DOHH2 (cell line): ENCODE data around the gene CCND3.

ENCODE experiments used
- H3F3A ChIP-seq: fragments of 200-600 bp; sonication (generic), shearing (Covaris generic); 2 replicates; pipeline ENCODE4 v1.6.0; 2016; ENCODE audit warnings: antibody characterized with exemption, mild to moderate bottlenecking; ENCODE audit not compliant: control insufficient read depth, insufficient read depth
- H3K27ac ChIP-seq: fragments of 200-600 bp; sonication (generic); 2 replicates; pipeline ENCODE4 v1.5.1; 2014; ENCODE audit warnings: low read depth, mild to moderate bottlenecking, low read length, moderate library complexity
- H3K27me3 ChIP-seq: fragments of 200-600 bp; sonication (generic); 2 replicates; pipeline ENCODE4 v1.6.1; 2014; ENCODE audit warnings: mild to moderate bottlenecking, low read length, mixed read lengths; ENCODE audit not compliant: control insufficient read depth
- H3K36me3 ChIP-seq: fragments of 200-600 bp; sonication (generic); 2 replicates; pipeline ENCODE4 v1.6.1; 2014; ENCODE audit warnings: mild to moderate bottlenecking, low read length, moderate library complexity, mixed read lengths; ENCODE audit not compliant: control insufficient read depth
- H3K4me1 ChIP-seq: fragments of 200-600 bp; sonication (generic); 2 replicates; pipeline ENCODE4 v1.6.1; 2014; ENCODE audit warnings: mild to moderate bottlenecking, low read length, mixed read lengths; ENCODE audit not compliant: control insufficient read depth
- H3K4me2 ChIP-seq: fragments of 200-600 bp; sonication (generic); 2 replicates; pipeline ENCODE4 v1.6.0; 2014; ENCODE audit warnings: mild to moderate bottlenecking, low read length, moderate library complexity
- H3K4me3 ChIP-seq: fragments of 200-600 bp; sonication (generic); 2 replicates; pipeline ENCODE4 v1.5.1; 2014; ENCODE audit warnings: mild to moderate bottlenecking, low read length, mixed read lengths
- H3K79me2 ChIP-seq: fragments of 200-600 bp; sonication (generic); 2 replicates; pipeline ENCODE4 v1.6.1; 2014; ENCODE audit warnings: mild to moderate bottlenecking, low read length, mixed read lengths; ENCODE audit not compliant: control insufficient read depth
- H3K9me2 ChIP-seq: fragments of 200-600 bp; sonication (generic); replicated peaks from 2 replicates; pipeline ENCODE4 v1.6.1; 2014; ENCODE audit warnings: mild to moderate bottlenecking, low read length, mixed read lengths; ENCODE audit not compliant: control insufficient read depth
- H3K9me3 ChIP-seq: fragments of 200-600 bp; sonication (generic); 2 replicates; pipeline ENCODE4 v1.6.1; 2014; ENCODE audit warnings: antibody characterized with exemption, low read length, mixed read lengths; ENCODE audit not compliant: control insufficient read depth, insufficient read depth
- H4K20me1 ChIP-seq: fragments of 200-600 bp; sonication (generic); 2 replicates; pipeline ENCODE4 v1.6.0; 2014; ENCODE audit warnings: low read depth, mild to moderate bottlenecking, antibody characterized with exemption, low read length, moderate library complexity; ENCODE audit not compliant: control insufficient read depth, insufficient read depth
- EZH2phosphoT487 ChIP-seq: fragments of 200-600 bp; sonication (generic); IDR thresholded peaks from 2 replicates; pipeline ENCODE4 v1.6.1; 2017; ENCODE audit warnings: borderline replicate concordance, mild to moderate bottlenecking, antibody characterized with exemption, low read length, moderate library complexity, mixed read lengths
- TF ChIP-seq, protein P1 (sequence below): fragments of 200-600 bp; sonication (generic); IDR thresholded peaks from one replicate; pipeline ENCODE4 v1.5.1; 2014; ENCODE audit warnings: antibody characterized with exemption, mild to moderate bottlenecking, low read depth, low read length; ENCODE audit not compliant: poor library complexity, severe bottlenecking

Gene CCND3

DNA sequence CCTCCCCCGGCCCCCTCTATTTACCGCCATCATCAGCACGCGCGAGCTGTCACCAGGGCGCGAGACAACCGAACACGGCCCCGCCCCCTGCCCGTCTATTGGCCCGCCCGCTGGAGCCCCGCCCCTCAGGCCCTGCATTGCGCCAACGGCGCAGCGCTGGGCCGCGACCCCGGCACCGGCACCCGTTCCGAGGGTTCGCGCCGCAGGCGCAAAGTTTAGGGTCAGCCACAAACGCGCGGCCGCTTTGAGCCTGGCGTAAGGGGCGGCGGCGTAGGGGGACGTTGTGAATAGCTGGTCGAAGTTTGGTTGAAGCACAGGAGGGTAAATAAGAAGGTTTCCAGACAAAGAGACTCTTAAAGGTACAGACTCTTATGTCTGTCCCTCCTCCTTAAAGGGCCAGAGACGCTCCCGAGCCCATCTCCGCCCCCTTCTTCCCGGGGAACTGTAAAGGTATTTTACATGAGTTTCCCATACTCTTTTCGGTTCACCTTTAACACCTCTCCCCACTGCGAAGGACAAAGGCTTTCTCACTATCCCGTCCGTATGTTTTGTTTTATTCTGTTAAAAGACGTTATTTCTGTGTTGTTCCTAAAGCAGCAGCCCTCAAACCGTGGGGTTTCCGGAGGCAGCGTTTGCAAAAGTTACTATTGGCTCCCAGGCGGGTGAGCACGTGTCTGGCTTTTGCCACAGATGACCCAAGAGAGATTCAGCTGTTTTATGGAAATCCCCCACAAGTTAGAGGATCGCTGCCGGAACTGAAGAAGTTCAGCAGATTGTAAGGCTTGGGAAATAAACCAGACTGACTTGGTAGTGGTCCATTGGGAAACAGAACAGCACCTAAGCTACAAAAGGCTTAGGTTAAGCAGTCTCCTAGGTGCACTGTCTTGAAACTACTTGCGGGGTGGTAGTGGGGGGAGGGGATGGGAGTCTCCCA lies 46.0 kb downstream of the CCND3 start, which contains the start of gene USP49:
TSS of gene USP49 (minus strand) at position 76 of the 934 bp plus-strand sequence. CDS start 88,392 bp downstream, outside the sequence.
- Histone ChIP-seq H3K9me2 (no peaks in the 10 kb centered on the region), H3K27ac (peak within 1 kb of the TSS; percentile 83), H3K4me3 (peak within 1 kb of the TSS; percentile 93), H3F3A (peaks cover 3% of the 10 kb centered on the region; the same call in 1 of the 2 replicates), H3K36me3 (peaks cover 3% of the 10 kb centered on the region), H3K4me2 (peak within 1 kb of the TSS; percentile 99), H3K4me1 (peaks cover 31% of the 10 kb centered on the region), H4K20me1 (no peaks in the 10 kb centered on the region), H3K79me2 (peaks cover 34% of the 10 kb centered on the region), H3K9me3 (no peaks in the 10 kb centered on the region), H3K27me3 (no peaks in the 10 kb centered on the region)
- TF ChIP-seq EZH2phosphoT487: no peak
- TF ChIP-seq, protein P1, sequence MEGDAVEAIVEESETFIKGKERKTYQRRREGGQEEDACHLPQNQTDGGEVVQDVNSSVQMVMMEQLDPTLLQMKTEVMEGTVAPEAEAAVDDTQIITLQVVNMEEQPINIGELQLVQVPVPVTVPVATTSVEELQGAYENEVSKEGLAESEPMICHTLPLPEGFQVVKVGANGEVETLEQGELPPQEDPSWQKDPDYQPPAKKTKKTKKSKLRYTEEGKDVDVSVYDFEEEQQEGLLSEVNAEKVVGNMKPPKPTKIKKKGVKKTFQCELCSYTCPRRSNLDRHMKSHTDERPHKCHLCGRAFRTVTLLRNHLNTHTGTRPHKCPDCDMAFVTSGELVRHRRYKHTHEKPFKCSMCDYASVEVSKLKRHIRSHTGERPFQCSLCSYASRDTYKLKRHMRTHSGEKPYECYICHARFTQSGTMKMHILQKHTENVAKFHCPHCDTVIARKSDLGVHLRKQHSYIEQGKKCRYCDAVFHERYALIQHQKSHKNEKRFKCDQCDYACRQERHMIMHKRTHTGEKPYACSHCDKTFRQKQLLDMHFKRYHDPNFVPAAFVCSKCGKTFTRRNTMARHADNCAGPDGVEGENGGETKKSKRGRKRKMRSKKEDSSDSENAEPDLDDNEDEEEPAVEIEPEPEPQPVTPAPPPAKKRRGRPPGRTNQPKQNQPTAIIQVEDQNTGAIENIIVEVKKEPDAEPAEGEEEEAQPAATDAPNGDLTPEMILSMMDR: no peak

DNA sequence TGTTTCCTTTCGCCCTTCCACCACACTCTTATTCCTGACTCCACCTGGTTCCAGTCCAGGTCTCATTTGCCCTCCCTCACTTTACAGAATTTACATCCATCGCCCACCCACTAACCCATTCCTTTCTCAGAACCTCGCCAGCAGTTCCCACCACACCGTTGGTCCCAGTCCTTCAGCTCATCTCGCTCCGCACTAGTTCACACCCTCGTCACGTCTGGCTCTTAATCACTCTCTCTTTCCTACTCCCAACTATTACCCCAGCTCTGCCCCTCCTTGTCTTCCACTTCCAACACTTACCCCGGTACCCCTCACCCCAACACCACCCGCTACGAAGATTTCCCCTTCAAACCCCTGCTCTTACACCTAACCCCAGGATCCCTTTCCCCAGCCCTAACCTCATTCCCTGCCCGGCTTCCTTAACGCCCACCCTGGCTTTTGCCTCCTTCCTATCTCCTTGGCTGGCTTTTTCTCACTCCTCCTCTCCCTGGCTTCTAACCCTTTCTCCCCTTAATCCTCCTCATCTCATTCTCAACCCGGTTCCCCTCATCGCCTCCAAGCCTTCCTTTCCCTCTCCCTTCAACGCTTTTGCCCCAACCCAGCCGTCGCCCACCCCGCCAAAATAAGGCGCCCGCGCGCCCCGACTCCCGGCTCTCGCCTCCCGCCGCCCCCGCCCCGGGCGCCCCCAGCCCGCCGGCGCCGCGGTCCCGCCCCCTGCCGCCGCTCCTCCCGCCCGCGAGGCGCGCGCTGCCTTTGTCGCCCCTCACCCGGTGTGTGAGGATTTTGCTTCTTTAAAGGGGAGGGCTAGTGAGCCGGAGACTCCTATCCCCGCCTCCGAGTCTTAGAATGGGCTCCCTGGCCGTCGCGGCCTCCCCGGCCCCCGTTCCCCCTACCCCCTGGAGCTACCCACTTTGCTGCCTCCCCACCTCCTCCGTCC lies 47.0 kb downstream of the CCND3 start:
- Histone ChIP-seq H4K20me1 (no peaks in the 10 kb centered on the region), H3K4me3 (peak overlapping the region; percentile 93), H3F3A (peaks cover 3% of the 10 kb centered on the region; the same call in 1 of the 2 replicates), H3K27me3 (no peaks in the 10 kb centered on the region), H3K9me3 (no peaks in the 10 kb centered on the region), H3K4me1 (peaks cover 31% of the 10 kb centered on the region), H3K9me2 (no peaks in the 10 kb centered on the region), H3K79me2 (peaks cover 34% of the 10 kb centered on the region), H3K4me2 (peak overlapping the region; percentile 99), H3K27ac (no peak overlapping the region), H3K36me3 (no peaks in the 10 kb centered on the region)
- no peak for TF ChIP-seq EZH2phosphoT487
- TF ChIP-seq, protein P1: no peak

DNA sequence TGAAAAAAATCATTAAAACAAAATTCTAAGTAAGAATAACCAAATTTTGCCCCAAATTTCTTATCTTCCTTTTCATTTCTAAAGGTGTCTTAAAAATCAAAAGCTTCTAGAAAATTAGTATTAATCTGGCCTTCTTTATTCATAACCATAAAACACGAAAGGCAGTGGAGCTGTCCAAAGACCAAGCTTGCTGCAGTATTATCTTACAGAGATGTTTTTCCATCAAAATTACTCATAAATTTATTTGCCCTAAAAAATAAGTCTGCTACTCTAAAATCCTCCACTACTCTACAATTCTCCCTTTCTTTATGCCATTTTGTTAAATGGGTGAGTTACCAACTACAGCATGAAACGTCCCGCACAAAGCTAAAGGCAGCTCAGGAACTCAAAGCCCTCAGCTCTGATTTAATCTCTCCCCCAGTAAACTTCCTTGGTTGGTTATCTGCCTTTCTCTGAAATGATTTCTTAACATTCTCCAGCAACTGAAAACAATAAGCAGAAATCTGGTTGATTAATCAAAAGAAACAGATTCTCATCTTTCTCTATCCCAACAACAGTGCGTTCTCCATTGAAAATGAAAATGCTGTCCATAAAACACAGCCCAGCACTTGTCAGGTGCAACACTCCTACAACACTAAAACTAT lies 48.6 kb downstream of the CCND3 start:
- Histone ChIP-seq H3K4me3 (no peak overlapping the region; the same call in 1 of the 2 replicates), H3K27me3 (no peaks in the 10 kb centered on the region), H3K9me2 (no peaks in the 10 kb centered on the region), H3K36me3 (peaks cover 3% of the 10 kb centered on the region; the same call in 1 of the 2 replicates), H3K4me2 (peak overlapping the region; percentile 96), H3K9me3 (no peaks in the 10 kb centered on the region), H3K79me2 (peaks cover 39% of the 10 kb centered on the region), H3K27ac (no peak overlapping the region), H3K4me1 (peaks cover 31% of the 10 kb centered on the region), H3F3A (peaks cover 3% of the 10 kb centered on the region; the same call in 1 of the 2 replicates), H4K20me1 (no peaks in the 10 kb centered on the region)
- TF ChIP-seq, protein P1: no peak
- no peak for TF ChIP-seq EZH2phosphoT487
